EH (cell line): ENCODE measurements around the gene KAZALD1.
"Not testable (repeated sequence)": the region's sequence is repeated elsewhere in the genome, so short reads cannot be mapped to it uniquely, and the experiment has no call there.

Source experiments
- DNase-seq: peaks from one replicate; pipeline ENCODE4 v3.0.0-alpha.2; 2015; ENCODE audit warnings: low read depth

KAZALD1 gene

GRCh38 chr10:101030496-101031127 lies 31.2 kb upstream of the KAZALD1 start:
- DNase-seq = no peak

GRCh38 chr10:101031128-101031795 lies 30.5 kb upstream of the KAZALD1 start, which contains the start of the genes PDZD7 and SFXN3:
Gene PDZD7 (minus strand): TSS chr10:101031129. CDS start chr10:101030219, 910 bp downstream.
Gene SFXN3 (plus strand): TSS chr10:101031234. CDS start chr10:101034695, 3,461 bp downstream.
- DNase-seq = peak; percentile 91

- peak; percentile 77 for DNase-seq
These were observed 29.8 kb upstream of the KAZALD1 start for GRCh38 chr10:101031796-101032636.

GRCh38 chr10:101032637-101033224 lies 29.1 kb upstream of the KAZALD1 start:
- DNase-seq = peak; percentile 94

GRCh38 chr10:101033276-101033675 lies 28.5 kb upstream of the KAZALD1 start:
- no peak for DNase-seq

GRCh38 chr10:101034404-101034803 lies 27.4 kb upstream of the KAZALD1 start:
- DNase-seq = not testable (repeated sequence)

- DNase-seq = no peak
These were observed 26.5 kb upstream of the KAZALD1 start for GRCh38 chr10:101035314-101035713.

- DNase-seq = no peak
These were observed 25.7 kb upstream of the KAZALD1 start for GRCh38 chr10:101035916-101036702.

GRCh38 chr10:101036726-101037125 lies 25.1 kb upstream of the KAZALD1 start:
- no peak for DNase-seq

- DNase-seq = no peak
These were observed 23.3 kb upstream of the KAZALD1 start for GRCh38 chr10:101038484-101038883.

GRCh38 chr10:101040061-101040460 lies 21.7 kb upstream of the KAZALD1 start:
- no peak for DNase-seq

- no peak for DNase-seq
These were observed 20.9 kb upstream of the KAZALD1 start for GRCh38 chr10:101040851-101041250.

GRCh38 chr10:101041252-101041761 lies 20.5 kb upstream of the KAZALD1 start:
- DNase-seq = peak; percentile 88

- DNase-seq = no peak
These were observed 19.7 kb upstream of the KAZALD1 start for GRCh38 chr10:101042118-101042517.

- DNase-seq = peak; percentile 99
These were observed 19.0 kb upstream of the KAZALD1 start for GRCh38 chr10:101042667-101043362.

GRCh38 chr10:101043363-101043707 lies 18.5 kb upstream of the KAZALD1 start:
- peak; percentile 29 for DNase-seq

- DNase-seq = no peak
These were observed 17.7 kb upstream of the KAZALD1 start for GRCh38 chr10:101044117-101044516.

GRCh38 chr10:101046332-101047238 lies 15.2 kb upstream of the KAZALD1 start:
- peak; percentile 48 for DNase-seq

- no peak for DNase-seq
These were observed 14.5 kb upstream of the KAZALD1 start for GRCh38 chr10:101047268-101047667.
